ENCODE measurements around the gene ZBTB11.

DNA sequence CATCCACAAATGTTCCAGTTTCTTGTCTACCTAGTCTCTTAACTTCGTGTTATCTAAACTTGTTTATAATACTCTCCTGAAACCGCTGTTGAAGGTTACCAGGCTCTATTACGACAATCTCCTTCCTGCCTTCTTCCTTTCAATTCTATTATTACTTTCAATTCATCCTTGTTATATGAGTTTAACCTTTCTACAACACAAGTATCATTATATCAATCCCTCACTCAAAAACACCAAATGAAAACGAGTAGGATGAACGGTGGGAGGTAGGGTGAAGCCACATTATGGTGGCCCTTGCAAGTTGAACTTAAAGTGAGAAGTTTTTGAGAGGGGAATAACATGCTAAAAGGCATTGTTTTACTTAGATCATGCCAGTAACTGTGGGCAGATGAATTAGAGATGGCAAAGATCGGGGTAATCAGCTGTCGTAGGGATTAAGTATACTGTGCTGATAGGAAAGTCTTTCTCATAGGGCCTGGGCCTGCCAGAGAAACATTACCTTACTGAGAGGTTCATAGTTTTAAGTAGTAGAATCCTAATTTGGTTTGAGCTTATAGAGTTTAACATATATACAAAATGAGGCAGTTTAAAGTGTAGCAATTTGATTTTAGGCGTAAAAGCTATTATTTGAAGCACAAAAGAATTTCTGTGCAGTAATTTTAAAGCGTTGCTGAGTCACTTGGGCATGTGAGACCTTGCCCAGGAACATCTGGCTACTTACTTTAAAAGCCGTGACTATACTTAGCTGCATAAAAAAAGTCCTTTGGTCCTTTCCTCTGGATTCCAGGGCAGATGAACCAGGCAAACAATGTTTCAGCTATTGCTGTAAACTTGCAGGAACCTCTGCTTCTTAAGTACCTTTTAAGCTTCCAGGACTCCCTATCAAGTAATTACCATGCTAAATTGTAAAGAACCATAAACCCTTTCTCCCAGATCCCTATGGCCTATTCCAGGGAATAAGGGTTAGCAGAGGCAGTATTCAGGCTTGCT, 44.2 kb upstream of the ZBTB11 start:
- TF ChIP-seq EZH2 (IDR thresholded peaks at IDR 0.05) (no peak), POLR2AphosphoS5 (IDR thresholded peaks at IDR 0.05; ENCODE audit: borderline replicate concordance, low read depth, low read length) (no peak), FOXP2 (optimal IDR thresholded peaks at IDR 0.05; ENCODE audit: control extremely low read depth, extremely low read length, insufficient read depth) (no peak)

Data from SK-N-MC (cell line).